CD4-positive, alpha-beta T cell treated with Interleukin-10 for 1 hour (primary cell): ENCODE data around the gene ERMAP.

Experiments used
- DNase-seq: peaks from one replicate; pipeline ENCODE4 v3.0.0-alpha.2; 2020

Gene ERMAP

GRCh38 chr1:42816585-42817439 lies at the start of gene ERMAP, which contains the start of gene SVBP:
TSS of gene ERMAP (plus strand) at chr1:42817122. CDS start at chr1:42830449, 13,327 bp downstream.
TSS of gene SVBP (minus strand) at chr1:42817397. CDS start at chr1:42816544, 853 bp downstream.
- peak; percentile 94 for DNase-seq

- no peak for DNase-seq
These were observed 49.4 kb upstream of the ERMAP start for GRCh38 chr1:42767510-42768000.

GRCh38 chr1:42768172-42768571 lies 48.8 kb upstream of the ERMAP start:
- no peak for DNase-seq

GRCh38 chr1:42769811-42770210 lies 47.1 kb upstream of the ERMAP start:
- DNase-seq, result no peak

- no peak for DNase-seq
These were observed 43.5 kb upstream of the ERMAP start for GRCh38 chr1:42773420-42773819.

- DNase-seq, result no peak
These were observed 41.9 kb upstream of the ERMAP start for GRCh38 chr1:42774928-42775526.

- no peak for DNase-seq
These were observed 40.4 kb upstream of the ERMAP start for GRCh38 chr1:42776502-42776901.

GRCh38 chr1:42777852-42778251 lies 39.1 kb upstream of the ERMAP start:
- DNase-seq, result peak; percentile 40

- no peak for DNase-seq
These were observed 37.2 kb upstream of the ERMAP start for GRCh38 chr1:42779725-42780124.

- no peak for DNase-seq
These were observed 36.7 kb upstream of the ERMAP start for GRCh38 chr1:42780176-42780575.

GRCh38 chr1:42783092-42783491 lies 33.8 kb upstream of the ERMAP start:
- no peak for DNase-seq

- DNase-seq, result no peak
These were observed 32.4 kb upstream of the ERMAP start for GRCh38 chr1:42784547-42784945.

GRCh38 chr1:42784946-42785693 lies 31.8 kb upstream of the ERMAP start, which contains the start of gene TMEM269:
TSS of gene TMEM269 (plus strand) at chr1:42784991. CDS start at chr1:42789894, 4,903 bp downstream.
- DNase-seq, result peak; percentile 39

- DNase-seq, result no peak
These were observed 30.8 kb upstream of the ERMAP start for GRCh38 chr1:42786097-42786496.

GRCh38 chr1:42788021-42788420 lies 28.9 kb upstream of the ERMAP start:
- no peak for DNase-seq

GRCh38 chr1:42793824-42794223 lies 23.1 kb upstream of the ERMAP start:
- DNase-seq, result no peak

GRCh38 chr1:42797414-42797813 lies 19.5 kb upstream of the ERMAP start:
- DNase-seq, result no peak

- DNase-seq, result no peak
These were observed 18.9 kb upstream of the ERMAP start for GRCh38 chr1:42797979-42798378.

GRCh38 chr1:42801832-42802473 lies 15.0 kb upstream of the ERMAP start:
- DNase-seq, result no peak

- DNase-seq, result no peak
These were observed 10.8 kb upstream of the ERMAP start for GRCh38 chr1:42806171-42806570.

GRCh38 chr1:42806593-42806992 lies 10.3 kb upstream of the ERMAP start:
- DNase-seq, result no peak

GRCh38 chr1:42807056-42807668 lies 9.8 kb upstream of the ERMAP start:
- DNase-seq, result no peak
